GM10266 (cell line): ENCODE data around the gene SYTL4.

Experiments
- DNase-seq: peaks from one replicate; pipeline ENCODE4 v3.0.0; 2012; ENCODE audit errors: extremely low spot score
- TF ChIP-seq, protein P1 (sequence below): IDR thresholded peaks from 2 replicates; pipeline ENCODE4 v1.5.1; 2012; ENCODE audit warnings: mild to moderate bottlenecking, low read depth; ENCODE audit not compliant: control insufficient read depth, insufficient read depth; ENCODE audit errors: missing control alignments

The SYTL4 gene

DNA sequence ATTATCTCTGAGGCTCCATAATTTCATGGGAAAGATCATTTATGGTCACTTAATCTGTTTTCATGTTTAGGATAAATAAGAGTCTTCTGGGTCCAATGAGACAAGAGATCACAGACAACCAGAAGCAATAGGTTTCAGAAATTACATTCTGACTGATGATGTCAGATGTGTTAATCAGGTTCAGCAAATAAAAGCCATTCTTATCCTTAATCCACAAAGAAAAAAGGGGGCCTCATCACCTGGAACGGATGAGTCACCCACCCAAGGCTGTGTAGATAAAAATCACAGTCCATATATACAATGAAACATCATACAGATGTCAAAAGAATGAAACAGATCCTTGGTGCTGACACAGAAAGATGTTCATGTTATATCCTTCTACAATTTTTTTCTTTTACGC is 36.6 kb downstream of the SYTL4 start:
- DNase-seq = no peak
- TF ChIP-seq, protein P1, sequence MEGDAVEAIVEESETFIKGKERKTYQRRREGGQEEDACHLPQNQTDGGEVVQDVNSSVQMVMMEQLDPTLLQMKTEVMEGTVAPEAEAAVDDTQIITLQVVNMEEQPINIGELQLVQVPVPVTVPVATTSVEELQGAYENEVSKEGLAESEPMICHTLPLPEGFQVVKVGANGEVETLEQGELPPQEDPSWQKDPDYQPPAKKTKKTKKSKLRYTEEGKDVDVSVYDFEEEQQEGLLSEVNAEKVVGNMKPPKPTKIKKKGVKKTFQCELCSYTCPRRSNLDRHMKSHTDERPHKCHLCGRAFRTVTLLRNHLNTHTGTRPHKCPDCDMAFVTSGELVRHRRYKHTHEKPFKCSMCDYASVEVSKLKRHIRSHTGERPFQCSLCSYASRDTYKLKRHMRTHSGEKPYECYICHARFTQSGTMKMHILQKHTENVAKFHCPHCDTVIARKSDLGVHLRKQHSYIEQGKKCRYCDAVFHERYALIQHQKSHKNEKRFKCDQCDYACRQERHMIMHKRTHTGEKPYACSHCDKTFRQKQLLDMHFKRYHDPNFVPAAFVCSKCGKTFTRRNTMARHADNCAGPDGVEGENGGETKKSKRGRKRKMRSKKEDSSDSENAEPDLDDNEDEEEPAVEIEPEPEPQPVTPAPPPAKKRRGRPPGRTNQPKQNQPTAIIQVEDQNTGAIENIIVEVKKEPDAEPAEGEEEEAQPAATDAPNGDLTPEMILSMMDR = no peak

DNA sequence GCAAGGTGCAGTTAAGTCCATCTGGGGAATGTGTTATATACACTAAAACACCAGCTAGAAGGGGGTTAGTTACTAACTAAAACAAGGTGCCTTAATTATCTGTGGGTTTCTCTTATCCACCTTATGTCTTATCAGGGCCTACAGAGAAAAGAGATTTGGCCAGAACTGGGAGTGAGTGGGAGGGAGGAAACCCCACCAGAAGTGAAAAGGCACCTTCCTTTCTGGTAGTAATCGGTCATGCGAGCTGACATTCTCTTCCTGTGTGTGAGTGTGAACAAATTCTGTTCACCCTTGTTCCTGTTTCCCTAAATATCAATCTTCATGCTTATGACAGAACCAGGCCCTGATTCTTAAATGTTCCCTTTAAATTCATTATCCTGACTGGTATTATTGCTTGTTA is 44.4 kb downstream of the SYTL4 start:
- TF ChIP-seq, protein P1 = no peak
- DNase-seq = peak; percentile 2

DNA sequence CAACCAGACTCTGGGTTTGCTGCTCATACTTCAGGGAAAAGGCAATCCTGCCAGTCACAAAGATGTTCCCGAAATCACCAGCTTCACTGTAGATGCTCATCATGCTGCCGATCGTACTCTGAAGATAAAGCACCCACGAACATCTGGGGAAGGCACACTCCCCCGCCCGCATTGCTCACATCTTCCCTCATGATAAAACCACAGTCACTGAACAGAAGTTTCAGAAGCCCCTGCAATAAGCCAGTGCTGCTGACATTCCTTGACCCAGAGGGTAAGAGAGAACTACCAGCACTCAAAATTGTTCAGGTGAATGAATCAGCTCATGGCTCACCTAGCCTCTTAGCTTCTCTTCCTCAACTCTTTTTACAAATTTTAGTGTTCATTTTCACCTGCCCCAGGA is 44.8 kb downstream of the SYTL4 start:
- no peak for DNase-seq

DNA sequence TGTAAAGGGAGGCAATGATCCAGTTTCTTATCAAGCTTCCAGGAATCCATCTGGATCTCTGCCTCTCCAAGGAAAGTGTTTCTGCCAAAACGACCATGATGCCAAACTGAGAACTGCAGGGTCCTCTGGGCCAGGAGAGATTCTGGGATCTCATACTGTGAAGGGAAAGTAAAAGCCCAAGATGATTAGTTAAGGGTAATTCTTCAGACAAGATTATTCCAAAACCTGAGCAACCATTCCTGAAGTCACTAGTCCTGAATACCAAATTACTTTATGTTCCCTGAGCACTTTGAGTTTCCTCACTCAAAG is 46.0 kb downstream of the SYTL4 start:
- TF ChIP-seq, protein P1 = no peak
- DNase-seq = no peak

More for the DNA sequence above, 44.8 kb downstream of the SYTL4 start:
- TF ChIP-seq, protein P1 = no peak

DNA sequence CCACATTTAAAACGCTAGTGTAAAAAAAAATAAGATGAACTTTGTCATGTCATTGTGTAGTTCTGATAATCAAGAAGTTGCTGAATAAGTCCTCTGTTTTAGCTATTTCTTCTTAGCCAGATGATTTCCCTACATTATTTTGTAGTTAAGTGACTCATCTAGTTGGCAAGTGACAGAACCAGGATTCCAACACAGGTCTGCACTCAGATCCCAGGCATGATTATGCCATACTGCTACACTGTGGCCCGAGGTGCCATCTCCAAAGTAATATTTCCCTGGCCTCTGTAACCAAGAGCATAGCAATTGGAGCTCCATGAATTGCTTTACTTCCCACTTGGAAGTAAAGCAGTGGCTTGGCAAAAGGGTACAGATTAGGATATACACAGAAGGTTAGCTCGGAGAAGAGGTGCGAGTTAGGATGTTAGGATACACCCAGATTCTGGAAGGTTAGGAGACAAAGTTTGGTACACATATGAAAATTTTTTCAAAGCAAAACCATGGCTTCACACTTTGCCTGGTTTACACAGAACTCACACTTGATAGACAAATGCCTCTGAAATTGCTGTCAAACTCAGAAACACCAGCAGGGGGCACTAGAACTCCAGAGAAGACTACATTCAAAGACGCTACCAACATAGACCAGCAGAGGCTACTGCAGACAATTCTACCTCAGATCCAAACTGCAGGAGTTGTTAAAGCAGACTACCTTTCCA is 46.5 kb downstream of the SYTL4 start:
- DNase-seq = peak; percentile 40
- TF ChIP-seq, protein P1 = peak; percentile 58

DNA sequence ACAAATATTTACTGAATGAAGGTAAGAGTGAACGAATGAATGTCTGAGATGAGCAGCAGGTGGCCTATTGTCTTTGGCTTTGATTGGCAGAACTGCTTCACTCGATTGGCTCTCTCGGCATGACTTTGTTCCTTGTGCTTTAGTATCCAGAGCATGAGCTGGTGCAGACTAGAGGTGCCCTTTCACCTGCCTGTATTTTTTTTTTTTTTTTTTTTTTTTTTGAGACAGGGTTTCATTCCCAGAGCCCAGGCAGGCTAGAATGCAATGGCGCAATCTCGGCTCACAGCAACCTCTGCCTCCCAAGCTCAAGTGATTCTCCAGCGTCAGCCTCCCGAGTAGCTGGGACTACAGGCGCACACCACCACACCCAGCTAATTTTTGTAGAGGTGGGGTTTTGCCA is 49.0 kb downstream of the SYTL4 start:
- TF ChIP-seq, protein P1 = no peak
- DNase-seq = no peak

DNA sequence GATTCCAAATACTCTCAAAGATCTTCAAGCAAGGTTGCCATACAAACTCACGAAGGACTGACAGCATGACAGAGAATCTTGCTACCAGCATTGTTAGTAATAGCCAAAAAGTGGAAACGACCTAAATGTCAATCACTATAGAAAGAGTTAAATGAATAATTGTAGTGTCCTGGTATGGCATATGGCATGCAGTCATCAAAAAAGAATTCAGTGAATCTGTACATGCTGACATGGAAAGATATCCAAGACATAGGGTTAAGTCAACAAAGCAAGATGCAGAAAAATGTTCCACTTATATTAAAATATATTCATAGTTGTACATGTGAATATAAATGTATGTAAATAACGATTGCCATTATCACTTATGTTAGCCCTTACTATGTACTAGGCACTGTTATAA is 50.3 kb downstream of the SYTL4 start:
- DNase-seq = no peak
- TF ChIP-seq, protein P1 = no peak
